ENCODE measurements around the gene CYSRT1. TPM values are rescaled to one million over a fixed set of nuclear protein-coding genes. Genes with fewer than 3 reads are reported as not detected.

CYSRT1 gene
- total and polyA plus RNA-seq, 2 donors (not counting 1 experiment from before 2014, with no cell fraction given) = 0.22 to 0.51 TPM

DNA sequence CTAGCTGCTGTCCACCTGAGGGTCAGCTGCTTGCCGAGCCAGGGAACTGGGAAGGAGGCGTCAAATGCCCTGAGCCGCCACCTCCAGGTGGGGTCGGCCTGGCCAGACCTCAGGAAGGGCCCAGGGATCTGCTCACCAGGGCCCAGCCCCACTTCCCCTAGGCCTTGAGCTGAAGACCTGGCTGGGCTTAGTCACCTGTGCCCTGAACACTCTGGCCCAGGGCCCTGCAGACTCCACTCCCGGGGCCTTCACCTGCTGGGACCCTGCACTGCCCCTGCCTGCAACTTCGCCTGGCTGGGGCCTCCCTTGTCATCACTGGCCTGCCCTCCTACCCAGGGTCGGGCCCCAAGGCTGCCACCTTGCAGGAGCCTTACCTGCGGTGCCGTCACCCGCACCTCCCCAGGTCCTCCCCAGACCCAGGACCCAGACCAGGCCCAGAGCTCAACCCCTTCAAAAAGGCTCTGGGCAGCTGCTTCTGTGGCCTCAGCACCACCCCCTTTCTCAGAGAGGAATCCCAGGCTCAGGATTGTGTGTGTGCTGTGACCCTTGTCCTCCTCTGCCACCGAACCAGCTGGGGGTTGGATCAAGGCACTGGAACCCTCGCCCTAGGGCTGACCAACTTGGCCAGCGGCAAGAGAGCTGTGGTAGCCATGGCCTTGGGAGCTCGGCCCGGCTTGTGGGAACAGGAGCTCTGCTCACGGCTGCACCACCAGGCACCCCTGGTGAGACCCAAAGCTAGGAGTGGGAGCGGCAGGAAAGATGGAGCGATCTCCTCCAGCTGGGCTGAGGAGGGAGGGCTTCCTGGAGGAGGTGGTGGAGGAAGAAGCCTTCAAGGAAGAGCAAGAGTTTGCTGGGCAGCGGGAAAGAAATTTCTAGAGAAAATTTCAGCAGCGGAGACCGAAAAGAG is 29.0 kb downstream of the CYSRT1 start:
- Histone ChIP-seq H3K79me2 (ENCODE audit: control insufficient read depth, insufficient read depth, low read length) (peaks cover 30% of the 10 kb centered on the region), H3K36me3 (replicated peaks in 1 of 2; ENCODE audit: control extremely low read depth in 1 of 2, control insufficient read depth in 1 of 2, extremely low read depth in 1 of 2, insufficient read depth in 2 of 2, low read length in 1 of 2) (peaks cover 0 to 11% of the 10 kb centered on the region in 2 experiments), H3K9me3 (ENCODE audit: control extremely low read depth in 1 of 3, control insufficient read depth in 2 of 3, insufficient read depth in 1 of 3, low read length in 2 of 3) (no peaks in the 10 kb centered on the region), H2AFZ (ENCODE audit: insufficient read depth, low read depth, low read length, poor library complexity, severe bottlenecking) (peak overlapping the region; percentile 91), H3K27ac (ENCODE audit: low read length in 2 of 2) (no peak overlapping the region), H3K4me2 (replicated peaks; ENCODE audit: low read depth, low read length, poor library complexity, severe bottlenecking) (peak overlapping the region; percentile 92), H4K20me1 (ENCODE audit: control insufficient read depth, insufficient read depth, low read length, poor library complexity, severe bottlenecking) (peaks cover 18% of the 10 kb centered on the region), H3K4me3 (ENCODE audit: control extremely low read depth in 1 of 5, extremely low read depth in 1 of 5, insufficient read depth in 1 of 5, low read depth in 2 of 5, low read length in 4 of 5) (peak overlapping the region in 4 of 5 experiments; percentile 67 to 81 (median 75)), H3K27me3 (replicated peaks in 1 of 4; ENCODE audit: control extremely low read depth in 1 of 4, control insufficient read depth in 3 of 4, insufficient read depth in 4 of 4, low read length in 3 of 4) (no peaks in the 10 kb centered on the region), H3K4me1 (ENCODE audit: control insufficient read depth in 2 of 2, insufficient read depth in 2 of 2, low read length in 2 of 2) (peaks cover 17 to 27% of the 10 kb centered on the region in 2 donors), H3K9ac (ENCODE audit: low read length) (peak overlapping the region; percentile 85)
- intact Hi-C loops (cut with micrococcal nuclease) = loop anchor here (2.0 kb wide), 1 partner anchor 15 kb away; no protein-coding TSS in a partner anchor
- ChIA-PET POLR2A (interaction anchor here (0.7 to 3.5 kb wide), 7 partner anchors 11 to 167 kb away, joined by 3 to 29 read pairs (median 5); partner anchors contain the start of genes MAN1B1, TOR4A and TUBB4B), CTCF (interaction anchor here (0.9 to 2.3 kb wide), 8 partner anchors 10 to 48 kb away, joined by 3 to 14 read pairs (median 3); partner anchors contain the start of genes CYSRT1, NRARP, TOR4A and TUBB4B)
- DNase-seq = no peak
- WGBS (ENCODE audit: insufficient coverage) = 93% methylated on average over 21 of the region's 21 CpGs
- H3K27me3 Mint-ChIP-seq = no peaks in the 10 kb centered on the region
- H3K4me1 Mint-ChIP-seq = peaks cover 25% of the 10 kb centered on the region
- TF ChIP-seq, protein P1, sequence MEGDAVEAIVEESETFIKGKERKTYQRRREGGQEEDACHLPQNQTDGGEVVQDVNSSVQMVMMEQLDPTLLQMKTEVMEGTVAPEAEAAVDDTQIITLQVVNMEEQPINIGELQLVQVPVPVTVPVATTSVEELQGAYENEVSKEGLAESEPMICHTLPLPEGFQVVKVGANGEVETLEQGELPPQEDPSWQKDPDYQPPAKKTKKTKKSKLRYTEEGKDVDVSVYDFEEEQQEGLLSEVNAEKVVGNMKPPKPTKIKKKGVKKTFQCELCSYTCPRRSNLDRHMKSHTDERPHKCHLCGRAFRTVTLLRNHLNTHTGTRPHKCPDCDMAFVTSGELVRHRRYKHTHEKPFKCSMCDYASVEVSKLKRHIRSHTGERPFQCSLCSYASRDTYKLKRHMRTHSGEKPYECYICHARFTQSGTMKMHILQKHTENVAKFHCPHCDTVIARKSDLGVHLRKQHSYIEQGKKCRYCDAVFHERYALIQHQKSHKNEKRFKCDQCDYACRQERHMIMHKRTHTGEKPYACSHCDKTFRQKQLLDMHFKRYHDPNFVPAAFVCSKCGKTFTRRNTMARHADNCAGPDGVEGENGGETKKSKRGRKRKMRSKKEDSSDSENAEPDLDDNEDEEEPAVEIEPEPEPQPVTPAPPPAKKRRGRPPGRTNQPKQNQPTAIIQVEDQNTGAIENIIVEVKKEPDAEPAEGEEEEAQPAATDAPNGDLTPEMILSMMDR (IDR thresholded peaks at IDR 0.05) = no peak
- TF ChIP-seq EZH2 (IDR thresholded peaks at IDR 0.05; ENCODE audit: borderline replicate concordance, insufficient read depth, low read depth, low read length, poor library complexity, severe bottlenecking) = no peak
- peak overlapping the region; percentile 73 for H3K27ac Mint-ChIP-seq
- no peaks in the 10 kb centered on the region for H3K9me3 Mint-ChIP-seq (ENCODE audit: insufficient read depth)
- peak overlapping the region; percentile 86 for H3K4me3 Mint-ChIP-seq
- ATAC-seq (ENCODE audit: low read depth) = no peak
